Panc1 (cell line): ENCODE data around the gene KIAA1671. TPM values are rescaled to one million over a fixed set of nuclear protein-coding genes. Genes with fewer than 3 reads are reported as not detected.

Experiments used
- ATAC-seq: fragments of 200-7000 bp; cut with Tn5 transposase; 2 replicates; pipeline ENCODE4 v1.9.1; 2020; ENCODE audit warnings: mild to moderate bottlenecking, moderate library complexity
- BruUV-seq: library from RNA; stranded (reverse); fragments of 400-500 nt; replicated peaks from 2 replicates; lab custom pipeline; 2021; lab: Mats Ljungman, UMichigan
- CTCF ChIA-PET: fragments of 300-600 bp; sonication (Branson Sonifier 250); formaldehyde crosslinking; loops from one replicate; lab custom pipeline; 2022; ENCODE audit warnings: antibody characterized with exemption; lab: Charles Lee
- POLR2A ChIA-PET: fragments of 300-600 bp; sonication (Branson Sonifier 250); formaldehyde crosslinking; loops from one replicate; lab custom pipeline; 2022; ENCODE audit warnings: antibody characterized with exemption; lab: Charles Lee
- DNase-seq: peaks from one replicate; pipeline ENCODE4 v3.0.0-alpha.2; 2010; ENCODE audit warnings: low read depth, low spot score
- H3K27ac ChIP-seq: 2 replicates; pipeline ENCODE4 v1.5.1; 2011; ENCODE audit warnings: mild to moderate bottlenecking, low read length, inconsistent platforms
- H3K27me3 ChIP-seq: fragments of 200-500 bp; sonication (Bioruptor generic); 2 replicates; pipeline ENCODE4 v1.6.0; 2014; ENCODE audit warnings: low read length, inconsistent platforms; ENCODE audit not compliant: control insufficient read depth, insufficient read depth
- H3K36me3 ChIP-seq: fragments of 200-500 bp; sonication (Bioruptor generic); 2 replicates; pipeline ENCODE4 v1.5.1; 2014; ENCODE audit warnings: inconsistent platforms, mild to moderate bottlenecking, low read length, moderate library complexity; ENCODE audit not compliant: control insufficient read depth, insufficient read depth
- H3K4me1 ChIP-seq: 2 replicates; pipeline ENCODE4 v1.5.1; 2011; ENCODE audit warnings: inconsistent platforms, mild to moderate bottlenecking, low read length, moderate library complexity; ENCODE audit not compliant: control insufficient read depth, insufficient read depth
- H3K4me3 ChIP-seq, 2 experiments: 2 replicates each; pipeline ENCODE4 v1.5.1; 2011 to 2012; ENCODE audit warnings: low read depth in 2 of 2, low read length in 2 of 2, mild to moderate bottlenecking in 2 of 2, inconsistent platforms in 1 of 2, moderate library complexity in 1 of 2
- H3K9me3 ChIP-seq: fragments of 200-500 bp; sonication (Bioruptor generic); 2 replicates; pipeline ENCODE4 v1.5.1; 2014; ENCODE audit warnings: low read depth, mild to moderate bottlenecking, inconsistent platforms, low read length, moderate library complexity; ENCODE audit not compliant: control insufficient read depth, insufficient read depth
- POLR2AphosphoS5 ChIP-seq: IDR thresholded peaks from 2 replicates; pipeline ENCODE4 v1.6.1; 2012; ENCODE audit warnings: mild to moderate bottlenecking, low read depth, low read length, moderate library complexity
- SIN3A ChIP-seq: IDR thresholded peaks from 2 replicates; pipeline ENCODE4 v1.6.1; 2012; ENCODE audit warnings: low read depth, mild to moderate bottlenecking, low read length, moderate library complexity, borderline replicate concordance; ENCODE audit not compliant: insufficient read depth
- TCF7L2 ChIP-seq: IDR thresholded peaks from 2 replicates; pipeline ENCODE4 v1.6.1; 2011; ENCODE audit warnings: mild to moderate bottlenecking, low read depth, low read length, inconsistent platforms
- in situ Hi-C: cut with HindIII; loops from 2 replicates; pipeline ENCODE4 v1.10.0; 2016; ENCODE audit warnings: low sequenced_read_pairs, low pct_unique_long_range_greater_than_20kb
- intact Hi-C: fragments of 100-400 bp; cut with micrococcal nuclease; formaldehyde crosslinking; loops from one replicate; pipeline ENCODE4 v1.10.0; 2022; ENCODE audit not compliant: unreplicated experiment
- total RNA-seq: library from RNA; stranded (reverse); gene quantifications from one replicate; pipeline ENCODE4 v1.2.1, GENCODE V29; 2021; ENCODE audit not compliant: unreplicated experiment
- TF ChIP-seq, protein P1 (sequence below), 2 experiments: IDR thresholded peaks; 2 replicates each; pipeline ENCODE4 v1.6.1; 2011 to 2012; ENCODE audit warnings: low read depth in 2 of 2, control low read depth in 1 of 2, low read length in 1 of 2, mild to moderate bottlenecking in 1 of 2, moderate library complexity in 1 of 2; ENCODE audit not compliant: insufficient read depth in 1 of 2
- TF ChIP-seq, protein P2 (sequence below): fragments of 450-650 bp; IDR thresholded peaks from 2 replicates; pipeline ENCODE4 v1.5.1; 2017; ENCODE audit warnings: mild to moderate bottlenecking

KIAA1671 gene
- total RNA-seq, 1 experiment from 2014 or later, result 48.1 TPM

DNA sequence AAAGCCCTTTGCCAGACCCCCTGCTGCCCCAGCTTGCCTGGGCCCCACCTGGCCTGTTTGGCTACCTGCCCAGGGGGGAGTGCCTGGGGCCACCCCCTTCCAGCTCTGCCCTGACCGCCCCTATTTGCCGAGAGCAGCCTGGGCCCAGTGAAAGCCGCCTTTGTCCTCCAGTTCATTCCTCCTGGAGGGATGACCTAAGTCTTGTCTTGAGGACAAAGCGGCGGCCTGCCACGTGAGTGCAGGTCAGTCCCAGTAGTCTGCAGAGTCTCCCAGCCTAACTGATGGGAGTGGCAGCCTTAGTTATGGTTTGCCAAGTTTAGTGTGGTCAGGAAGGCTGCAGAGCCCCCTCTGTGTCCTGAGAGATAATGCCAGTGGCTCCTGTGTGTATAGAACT, 131.3 kb downstream of the KIAA1671 start:
- H3K4me3 ChIP-seq, result no peak overlapping the region
- no peaks in the 10 kb centered on the region for H3K27me3 ChIP-seq
- H3K36me3 ChIP-seq, result no peaks in the 10 kb centered on the region
- DNase-seq (no peak), ATAC-seq (no peak)
- no TSS peak for BruUV-seq
- H3K4me1 ChIP-seq, result no peaks in the 10 kb centered on the region
- ChIA-PET POLR2A (no interaction called here), CTCF (no interaction called here)
- no peaks in the 10 kb centered on the region for H3K9me3 ChIP-seq
- in situ Hi-C loops (no loop called here), intact Hi-C loops (no loop called here)
- no peak for TF ChIP-seq TCF7L2
- no peak for TF ChIP-seq SIN3A
- TF ChIP-seq POLR2AphosphoS5, result no peak
- TF ChIP-seq, protein P1, sequence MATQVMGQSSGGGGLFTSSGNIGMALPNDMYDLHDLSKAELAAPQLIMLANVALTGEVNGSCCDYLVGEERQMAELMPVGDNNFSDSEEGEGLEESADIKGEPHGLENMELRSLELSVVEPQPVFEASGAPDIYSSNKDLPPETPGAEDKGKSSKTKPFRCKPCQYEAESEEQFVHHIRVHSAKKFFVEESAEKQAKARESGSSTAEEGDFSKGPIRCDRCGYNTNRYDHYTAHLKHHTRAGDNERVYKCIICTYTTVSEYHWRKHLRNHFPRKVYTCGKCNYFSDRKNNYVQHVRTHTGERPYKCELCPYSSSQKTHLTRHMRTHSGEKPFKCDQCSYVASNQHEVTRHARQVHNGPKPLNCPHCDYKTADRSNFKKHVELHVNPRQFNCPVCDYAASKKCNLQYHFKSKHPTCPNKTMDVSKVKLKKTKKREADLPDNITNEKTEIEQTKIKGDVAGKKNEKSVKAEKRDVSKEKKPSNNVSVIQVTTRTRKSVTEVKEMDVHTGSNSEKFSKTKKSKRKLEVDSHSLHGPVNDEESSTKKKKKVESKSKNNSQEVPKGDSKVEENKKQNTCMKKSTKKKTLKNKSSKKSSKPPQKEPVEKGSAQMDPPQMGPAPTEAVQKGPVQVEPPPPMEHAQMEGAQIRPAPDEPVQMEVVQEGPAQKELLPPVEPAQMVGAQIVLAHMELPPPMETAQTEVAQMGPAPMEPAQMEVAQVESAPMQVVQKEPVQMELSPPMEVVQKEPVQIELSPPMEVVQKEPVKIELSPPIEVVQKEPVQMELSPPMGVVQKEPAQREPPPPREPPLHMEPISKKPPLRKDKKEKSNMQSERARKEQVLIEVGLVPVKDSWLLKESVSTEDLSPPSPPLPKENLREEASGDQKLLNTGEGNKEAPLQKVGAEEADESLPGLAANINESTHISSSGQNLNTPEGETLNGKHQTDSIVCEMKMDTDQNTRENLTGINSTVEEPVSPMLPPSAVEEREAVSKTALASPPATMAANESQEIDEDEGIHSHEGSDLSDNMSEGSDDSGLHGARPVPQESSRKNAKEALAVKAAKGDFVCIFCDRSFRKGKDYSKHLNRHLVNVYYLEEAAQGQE (IDR thresholded peaks at IDR 0.05; ENCODE audit: insufficient read depth in 1 of 2, low read depth in 2 of 2, low read length in 1 of 2), result no peak
- TF ChIP-seq, protein P2, sequence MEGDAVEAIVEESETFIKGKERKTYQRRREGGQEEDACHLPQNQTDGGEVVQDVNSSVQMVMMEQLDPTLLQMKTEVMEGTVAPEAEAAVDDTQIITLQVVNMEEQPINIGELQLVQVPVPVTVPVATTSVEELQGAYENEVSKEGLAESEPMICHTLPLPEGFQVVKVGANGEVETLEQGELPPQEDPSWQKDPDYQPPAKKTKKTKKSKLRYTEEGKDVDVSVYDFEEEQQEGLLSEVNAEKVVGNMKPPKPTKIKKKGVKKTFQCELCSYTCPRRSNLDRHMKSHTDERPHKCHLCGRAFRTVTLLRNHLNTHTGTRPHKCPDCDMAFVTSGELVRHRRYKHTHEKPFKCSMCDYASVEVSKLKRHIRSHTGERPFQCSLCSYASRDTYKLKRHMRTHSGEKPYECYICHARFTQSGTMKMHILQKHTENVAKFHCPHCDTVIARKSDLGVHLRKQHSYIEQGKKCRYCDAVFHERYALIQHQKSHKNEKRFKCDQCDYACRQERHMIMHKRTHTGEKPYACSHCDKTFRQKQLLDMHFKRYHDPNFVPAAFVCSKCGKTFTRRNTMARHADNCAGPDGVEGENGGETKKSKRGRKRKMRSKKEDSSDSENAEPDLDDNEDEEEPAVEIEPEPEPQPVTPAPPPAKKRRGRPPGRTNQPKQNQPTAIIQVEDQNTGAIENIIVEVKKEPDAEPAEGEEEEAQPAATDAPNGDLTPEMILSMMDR, result no peak
- H3K27ac ChIP-seq, result no peak overlapping the region

DNA sequence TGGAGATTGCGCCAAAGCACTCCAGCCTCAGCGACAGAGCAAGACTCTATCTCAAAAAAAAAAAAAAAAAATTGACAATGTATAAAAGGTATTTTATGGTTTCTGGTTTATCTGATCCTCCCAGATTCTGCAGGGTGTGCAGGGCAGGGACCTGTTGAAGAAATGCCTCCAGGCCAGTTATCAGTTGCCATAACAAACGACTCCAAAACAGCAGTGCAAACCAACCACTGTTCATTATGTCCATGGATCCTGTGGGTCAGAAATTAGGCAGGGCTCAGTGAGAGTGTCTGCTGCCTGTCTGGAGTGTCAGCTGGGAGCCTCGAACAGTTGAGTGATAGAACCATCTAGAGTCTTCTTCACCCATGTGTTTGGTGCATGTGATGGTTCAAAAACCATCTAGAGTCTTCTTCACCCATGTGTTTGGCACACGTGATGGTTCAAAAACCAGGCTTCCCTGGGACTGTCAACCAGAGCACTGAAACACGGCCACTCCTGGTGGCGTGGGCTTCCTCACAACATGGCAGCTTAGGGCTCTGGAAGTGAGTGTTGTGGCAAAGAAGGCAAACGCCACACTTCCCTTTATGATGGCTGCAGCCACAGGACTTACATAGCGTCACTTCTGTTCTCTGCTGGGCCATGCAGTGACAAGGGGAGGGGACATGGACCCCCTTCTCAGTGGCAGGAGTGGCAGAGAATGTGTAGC, 132.0 kb downstream of the KIAA1671 start:
- ChIA-PET POLR2A (no interaction called here), CTCF (no interaction called here)
- Histone ChIP-seq H3K36me3 (no peaks in the 10 kb centered on the region), H3K27ac (no peak overlapping the region), H3K4me3 (no peak overlapping the region), H3K4me1 (no peaks in the 10 kb centered on the region), H3K9me3 (no peaks in the 10 kb centered on the region), H3K27me3 (no peaks in the 10 kb centered on the region)
- intact Hi-C loops (no loop called here), in situ Hi-C loops (no loop called here)
- ATAC-seq (no peak), DNase-seq (no peak)
- TF ChIP-seq, protein P1 (IDR thresholded peaks at IDR 0.05; ENCODE audit: insufficient read depth in 1 of 2, low read depth in 2 of 2, low read length in 1 of 2), result no peak
- TF ChIP-seq, protein P2, result no peak
- TF ChIP-seq POLR2AphosphoS5 (no peak), SIN3A (no peak), TCF7L2 (no peak)
- no TSS peak for BruUV-seq
